Measurements from ENCODE around the gene SYNJ1.
"Not testable (repeated sequence)": the region's sequence is repeated elsewhere in the genome, so short reads cannot be mapped to it uniquely, and the experiment has no call there.

The SYNJ1 gene

GRCh38 chr21:32612075-32612998 lies 115.5 kb downstream of the SYNJ1 start, which contains the start of gene CFAP298:
Gene CFAP298 (minus strand): TSS chr21:32612377. CDS start chr21:32612243, 134 bp downstream.
- peak; percentile 97 for DNase-seq (ENCODE audit: low read depth)

DNA sequence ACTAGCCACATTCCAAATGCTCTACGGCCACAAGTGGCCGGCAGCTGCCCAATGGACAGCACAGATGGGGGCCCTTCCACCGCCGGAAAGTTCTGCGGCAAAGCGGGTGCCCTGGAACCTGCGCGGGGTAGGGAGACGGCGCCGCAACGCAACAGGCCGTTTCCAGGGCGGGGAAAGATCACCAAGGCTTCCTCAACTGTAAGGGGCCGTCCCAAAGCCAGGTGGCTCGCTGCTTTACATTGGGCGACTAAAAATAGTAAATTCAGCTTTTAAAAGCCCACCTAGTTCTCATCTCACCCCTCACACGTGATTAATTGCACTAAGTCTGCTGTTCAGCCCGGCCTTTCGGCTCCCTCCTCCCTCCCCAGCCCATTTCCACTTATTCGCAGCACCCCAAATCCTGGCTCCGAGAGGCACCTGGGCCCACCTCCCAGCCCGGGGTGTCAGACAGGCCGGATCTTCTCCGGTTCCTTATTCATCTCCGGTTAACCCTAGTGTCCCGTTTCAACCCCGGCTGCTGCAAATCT lies 116.3 kb downstream of the SYNJ1 start:
- peak; percentile 3 for DNase-seq (ENCODE audit: low read depth)

DNA sequence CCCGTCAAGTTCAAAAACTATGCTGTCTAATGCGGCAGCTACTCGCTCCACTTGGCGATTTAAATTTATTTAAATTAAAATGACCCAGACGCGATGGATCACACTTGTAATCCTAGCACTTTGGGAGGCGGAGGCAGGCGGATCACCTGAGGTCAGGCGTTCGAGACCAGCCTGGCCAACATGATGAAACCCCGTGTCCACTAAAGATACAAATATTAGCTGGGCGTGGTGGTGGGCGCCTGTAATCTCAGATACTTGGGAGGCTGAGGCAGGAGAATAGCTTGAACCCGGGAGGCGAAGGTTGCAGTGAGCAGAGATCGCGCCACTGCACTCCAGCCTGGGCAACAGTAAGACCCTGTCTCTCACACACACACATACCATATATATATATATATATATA lies 116.9 kb downstream of the SYNJ1 start:
- DNase-seq (ENCODE audit: low read depth) = not testable (repeated sequence)

DNA sequence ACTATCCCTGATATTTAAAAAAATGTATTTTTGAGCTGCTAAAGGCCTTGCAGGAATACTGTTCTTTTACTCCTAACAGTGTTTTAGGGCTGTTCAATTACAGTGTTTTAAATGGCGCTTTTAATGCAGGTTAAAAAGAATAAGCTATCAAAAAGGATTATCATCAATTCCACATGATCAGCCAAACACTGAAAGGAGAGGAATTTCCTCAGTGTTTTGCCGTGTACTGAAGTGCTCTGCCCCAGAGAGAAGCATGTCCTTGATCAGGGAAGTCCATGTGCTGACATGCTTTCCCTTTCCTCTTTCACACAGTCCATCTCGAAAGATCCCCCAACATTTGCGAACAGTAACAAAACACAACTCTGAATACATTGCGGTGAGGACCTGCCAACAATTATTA lies 119.0 kb downstream of the SYNJ1 start:
- no peak for DNase-seq (ENCODE audit: low read depth)

GRCh38 chr21:32605469-32605868 lies 122.3 kb downstream of the SYNJ1 start:
- no peak for DNase-seq (ENCODE audit: low read depth)

GRCh38 chr21:32604464-32604863 lies 123.3 kb downstream of the SYNJ1 start:
- no peak for DNase-seq (ENCODE audit: low read depth)

DNA sequence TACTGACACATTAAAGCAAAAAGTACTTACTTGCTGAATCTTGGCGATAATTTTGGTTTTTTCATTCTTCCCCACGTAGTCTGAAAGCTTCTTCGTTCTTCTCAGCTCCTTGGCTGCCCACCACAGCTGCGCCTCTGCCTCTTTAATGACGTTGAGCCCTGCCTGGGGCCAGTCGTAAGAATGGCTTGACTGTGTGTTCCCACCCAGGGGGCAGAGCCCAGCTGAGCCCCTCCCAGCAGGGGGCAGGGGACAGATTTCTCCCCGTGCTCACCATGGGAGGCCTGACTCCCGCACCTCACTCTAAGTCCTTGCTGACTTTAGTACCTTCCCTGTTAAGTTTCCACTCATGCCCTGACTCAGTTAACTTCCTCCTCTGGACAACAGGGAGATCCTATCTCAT lies 124.7 kb downstream of the SYNJ1 start:
- no peak for DNase-seq (ENCODE audit: low read depth)

- DNase-seq (ENCODE audit: low read depth) = no peak
Observed at GRCh38 chr21:32602099-32602498, 125.7 kb downstream of the SYNJ1 start.

GRCh38 chr21:32599526-32599925 lies 128.3 kb downstream of the SYNJ1 start:
- no peak for DNase-seq (ENCODE audit: low read depth)

- no peak for DNase-seq (ENCODE audit: low read depth)
Observed at GRCh38 chr21:32599091-32599490, 128.7 kb downstream of the SYNJ1 start.

GRCh38 chr21:32597205-32597604 lies 130.6 kb downstream of the SYNJ1 start:
- peak; percentile 42 for DNase-seq (ENCODE audit: low read depth)

GRCh38 chr21:32595431-32595830 lies 132.4 kb downstream of the SYNJ1 start:
- no peak for DNase-seq (ENCODE audit: low read depth)

- no peak for DNase-seq (ENCODE audit: low read depth)
Observed at GRCh38 chr21:32593690-32594089, 134.1 kb downstream of the SYNJ1 start.

DNA sequence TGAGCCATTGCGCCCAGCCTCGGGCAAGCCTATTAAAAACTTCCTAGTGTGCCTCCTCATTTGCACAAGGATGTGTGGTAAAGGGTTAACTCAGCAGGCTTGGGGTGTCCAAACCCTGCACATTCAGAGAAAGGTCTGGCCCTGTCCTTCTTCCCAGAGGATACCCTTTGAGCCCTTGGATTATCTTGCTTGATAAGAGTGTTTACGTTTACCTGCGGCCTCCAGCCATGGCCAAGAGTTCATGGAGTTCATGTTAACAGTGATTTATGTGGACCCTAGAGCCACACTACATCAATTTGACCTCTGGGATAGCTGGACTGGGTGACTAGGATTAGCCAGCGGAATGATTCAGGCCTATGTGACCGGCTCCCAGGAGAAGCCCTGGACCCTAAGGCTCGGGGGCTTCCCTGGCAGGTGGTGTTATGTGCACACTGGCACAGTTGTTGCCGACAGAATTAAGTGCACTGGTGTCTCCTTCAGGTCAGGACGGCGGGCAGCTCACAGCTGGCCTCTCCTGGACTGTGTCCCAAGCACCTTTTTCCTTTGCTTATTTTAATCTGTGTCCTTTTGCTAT lies 134.8 kb downstream of the SYNJ1 start:
- no peak for DNase-seq (ENCODE audit: low read depth)

DNA sequence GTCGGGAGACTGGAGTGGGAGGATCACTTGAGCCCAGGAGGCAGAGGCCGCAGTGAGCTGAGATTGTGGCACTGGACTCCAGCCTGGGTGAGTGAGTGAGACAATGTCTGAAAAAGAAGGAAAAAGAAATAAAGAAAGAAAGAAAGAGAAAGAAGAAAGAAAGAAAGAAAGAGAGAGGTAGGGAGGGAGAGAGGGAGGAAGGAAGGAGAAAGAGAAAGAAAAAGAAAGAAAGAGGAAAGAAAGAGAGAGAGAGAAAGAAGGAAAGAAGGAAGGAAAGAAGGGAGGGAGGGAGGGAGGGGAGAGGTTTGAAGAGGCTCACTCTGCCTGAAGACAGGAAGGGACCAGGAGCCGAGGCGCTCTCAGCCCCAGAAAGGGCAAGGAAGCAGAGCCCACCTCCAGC lies 137.7 kb downstream of the SYNJ1 start:
- DNase-seq (ENCODE audit: low read depth) = no peak

DNA sequence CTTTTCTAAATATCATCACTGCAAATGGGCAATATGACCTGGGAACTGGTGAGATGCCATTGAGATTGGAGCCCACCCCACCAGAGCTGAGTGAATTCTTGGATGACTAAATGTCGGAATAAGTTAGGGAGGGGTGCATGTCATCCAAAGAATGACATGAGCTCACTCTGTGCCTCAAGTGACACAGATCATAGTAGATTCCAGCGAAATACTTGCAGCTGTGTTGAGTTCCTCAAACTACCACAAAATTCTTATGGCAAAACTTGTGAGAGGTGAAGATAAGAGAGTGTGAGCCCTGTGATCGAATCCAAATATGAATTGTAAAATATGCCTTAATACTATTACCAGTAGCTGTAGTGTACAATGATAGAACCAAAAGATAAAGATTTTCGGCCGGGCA lies 140.2 kb downstream of the SYNJ1 start:
- no peak for DNase-seq (ENCODE audit: low read depth)

DNA sequence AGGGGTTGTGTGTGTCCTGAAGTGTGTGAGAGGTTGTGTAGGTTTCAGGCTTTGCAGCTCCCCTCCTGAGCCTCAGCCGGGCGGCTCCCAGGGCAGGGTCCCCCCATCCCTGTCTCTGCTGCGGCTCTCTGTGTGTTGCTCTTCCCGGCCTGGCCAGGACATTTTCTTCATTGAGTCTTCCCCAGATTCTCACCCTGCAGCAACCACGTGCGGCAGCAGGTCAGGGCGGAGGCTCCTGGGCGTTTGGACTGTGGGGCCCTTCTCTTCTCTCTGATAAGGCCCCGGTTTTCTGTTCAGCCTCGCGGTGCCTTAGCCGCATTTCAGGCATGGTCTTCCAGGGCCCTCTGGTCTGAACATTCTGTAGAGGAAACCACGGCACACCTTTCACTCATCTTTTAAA lies 140.7 kb downstream of the SYNJ1 start:
- DNase-seq (ENCODE audit: low read depth) = no peak

GRCh38 chr21:32585970-32586369 lies 141.8 kb downstream of the SYNJ1 start:
- DNase-seq (ENCODE audit: low read depth) = no peak

DNA sequence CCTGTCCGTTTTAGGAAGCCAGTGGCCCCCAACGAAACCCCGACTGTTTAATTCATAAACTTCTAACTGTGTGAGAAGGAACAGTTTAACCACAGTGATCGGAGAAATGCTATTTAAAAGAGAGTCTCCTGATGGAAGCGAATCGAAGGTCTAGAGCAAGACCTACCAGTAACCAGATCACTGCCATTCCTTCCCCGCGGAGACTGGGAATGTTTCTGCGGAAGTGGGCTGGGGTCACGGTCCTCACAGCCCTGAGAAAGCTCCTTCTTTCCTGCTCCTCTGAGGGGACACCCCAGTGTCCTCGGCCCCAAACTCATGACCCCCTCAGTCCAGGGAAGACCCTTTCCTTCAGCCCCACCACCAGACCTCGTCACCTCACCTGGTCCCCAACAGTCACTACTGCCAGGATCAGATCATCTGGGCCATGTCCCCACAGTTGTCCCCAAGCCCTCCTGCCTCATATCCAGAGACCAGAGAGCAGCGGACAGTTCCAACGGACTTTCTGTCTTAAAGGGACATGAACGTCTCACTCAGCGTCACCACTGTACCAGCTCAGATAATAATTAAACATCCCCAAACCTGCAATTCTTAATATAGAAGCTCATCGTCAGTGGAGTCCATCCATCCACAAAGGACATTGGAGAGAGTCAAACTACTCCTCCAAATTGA lies 142.6 kb downstream of the SYNJ1 start, which contains the start of gene TCP10L:
Gene TCP10L, minus strand, starts transcription at position 482 of the 669 bp plus-strand sequence. CDS start 1,219 bp downstream, outside the sequence.
- no peak for DNase-seq (ENCODE audit: low read depth)

DNA sequence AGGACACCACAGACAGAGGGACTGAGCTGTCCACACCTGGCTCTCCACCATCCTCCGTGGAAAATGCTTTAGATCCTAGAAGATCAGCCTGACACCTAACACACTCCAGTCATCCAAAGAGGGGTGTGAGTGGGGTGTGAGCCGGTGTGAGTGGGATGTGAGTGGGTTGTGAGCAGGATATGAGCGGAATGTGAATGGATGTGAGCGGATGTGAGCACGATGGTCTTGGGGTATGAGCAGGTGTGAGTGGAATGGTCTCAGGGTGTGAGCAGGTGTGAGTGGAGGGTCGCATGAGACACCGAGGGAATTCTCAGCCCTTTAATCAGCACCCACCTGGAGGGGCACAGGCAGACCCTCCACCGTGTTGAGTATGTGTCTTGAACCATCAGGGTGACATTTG lies 143.3 kb downstream of the SYNJ1 start:
- DNase-seq (ENCODE audit: low read depth) = no peak

DNA sequence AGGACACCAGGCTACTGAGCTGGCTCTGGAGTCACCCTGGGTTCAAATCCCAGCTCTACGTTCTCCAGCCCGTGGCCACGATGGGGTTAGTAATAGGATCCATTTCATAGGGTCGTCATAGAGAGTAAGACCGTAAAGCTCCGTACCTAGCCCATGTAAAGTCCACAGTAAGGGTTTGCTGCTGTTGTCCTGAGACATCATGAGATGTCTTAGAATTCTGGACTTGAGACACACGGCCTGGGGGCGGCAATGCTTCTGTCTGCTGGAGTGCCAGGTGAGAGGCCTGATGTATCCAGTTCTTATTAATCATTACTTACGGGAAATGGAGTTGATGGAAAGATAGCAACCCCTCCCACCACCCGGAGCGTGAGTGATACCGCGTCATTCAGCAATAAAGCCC lies 146.1 kb downstream of the SYNJ1 start:
- DNase-seq (ENCODE audit: low read depth) = no peak

DNA sequence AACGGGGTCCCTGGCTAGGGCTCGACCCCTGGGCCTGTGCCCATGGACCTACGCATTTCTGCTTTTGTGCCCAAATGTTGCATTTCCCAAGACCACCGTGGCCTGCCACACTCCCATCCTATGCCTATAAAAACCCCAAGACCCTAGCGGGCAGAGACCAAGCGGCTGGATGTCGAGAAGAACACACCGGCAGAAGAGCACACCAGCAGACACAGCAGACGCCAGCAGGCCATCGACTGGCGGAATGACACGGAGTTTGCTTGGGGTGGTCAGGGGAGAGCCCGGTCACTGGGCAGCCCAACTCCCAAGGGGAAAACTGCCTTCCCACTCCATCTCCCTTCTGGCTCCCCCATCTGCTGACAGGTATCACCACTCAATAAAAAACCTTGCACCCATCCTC lies 146.9 kb downstream of the SYNJ1 start:
- no peak for DNase-seq (ENCODE audit: low read depth)
